ENCODE data around the gene SIGLEC15. TPM values are rescaled to one million over a fixed set of nuclear protein-coding genes. Genes with fewer than 3 reads are reported as not detected.
A peak's percentile ranks its signal among the peaks of the same experiment; 100 is the strongest.

SIGLEC15 gene
- total and polyA plus RNA-seq, 4 donors, result 0.17 to 0.42 (median 0.29) TPM

GRCh38 chr18:45837283-45838070 lies 12.0 kb downstream of the SIGLEC15 start:
- Histone ChIP-seq H3K4me1 (ENCODE audit: control insufficient read depth in 4 of 4, insufficient read depth in 4 of 4, low read length in 3 of 4) (peaks cover 9 to 37% (median 23%) of the 10 kb centered on the region in 4 donors), H3K27ac (ENCODE audit: low read depth in 1 of 2, low read length in 2 of 2) (no peak overlapping the region), H3K9me3 (ENCODE audit: control insufficient read depth in 4 of 4, low read length in 3 of 4) (no peaks in the 10 kb centered on the region), H3K9ac (ENCODE audit: low read depth in 1 of 2, low read length in 2 of 2) (no peak overlapping the region), H3K4me3 (ENCODE audit: low read depth in 1 of 3, low read length in 3 of 3) (no peak overlapping the region), H3K36me3 (ENCODE audit: control insufficient read depth in 4 of 4, insufficient read depth in 3 of 4, low read depth in 1 of 4, low read length in 3 of 4) (no peaks in the 10 kb centered on the region), H3K27me3 (ENCODE audit: control insufficient read depth in 4 of 4, insufficient read depth in 4 of 4, low read length in 3 of 4) (no peaks in the 10 kb centered on the region)
- 46% methylated on average over 84 of the region's 84 CpGs for WGBS
- TF ChIP-seq EGR1 (IDR thresholded peaks at IDR 0.05; ENCODE audit: low read depth in 2 of 2) (no peak), ZBTB33 (IDR thresholded peaks at IDR 0.05) (no peak), SP1 (IDR thresholded peaks at IDR 0.05) (no peak), TAF1 (conservative IDR thresholded peaks at IDR 0.05) (no peak), HNF4A (conservative IDR thresholded peaks at IDR 0.05) (no peak), FOXA1 (IDR thresholded peaks at IDR 0.05) (no peak), HNF4G (IDR thresholded peaks at IDR 0.05) (no peak), RXRA (IDR thresholded peaks at IDR 0.05) (no peak), CTCF (IDR thresholded peaks at IDR 0.05; ENCODE audit: low read depth, low read length, missing input control) (peak; percentile 11), JUND (IDR thresholded peaks at IDR 0.05) (no peak), GABPA (IDR thresholded peaks at IDR 0.05 in 1 of 2, conservative IDR thresholded peaks at IDR 0.05 in 1 of 2) (no peak), YY1 (IDR thresholded peaks at IDR 0.05) (no peak), RAD21 (IDR thresholded peaks at IDR 0.05) (peak in 1 of 2 donors; percentile 31), NR2F2 (IDR thresholded peaks at IDR 0.05) (no peak), REST (IDR thresholded peaks at IDR 0.05) (no peak), MAX (IDR thresholded peaks at IDR 0.05) (no peak)
- no peak for DNase-seq (ENCODE audit: low spot score)

All from liver (tissue), 9 donors.